ENCODE measurements around the gene SCFD2. TPM values are rescaled to one million over a fixed set of nuclear protein-coding genes. Genes with fewer than 3 reads are reported as not detected.

The SCFD2 gene
- total and polyA plus RNA-seq, 2 of the 8 experiments (the other 6 are each of a cell fraction or from before 2014, with no cell fraction given), result 6.2 to 10.2 TPM

GRCh38 chr4:53059871-53060270 lies 306.0 kb downstream of the SCFD2 start (continued):
- TF ChIP-seq, protein P1, sequence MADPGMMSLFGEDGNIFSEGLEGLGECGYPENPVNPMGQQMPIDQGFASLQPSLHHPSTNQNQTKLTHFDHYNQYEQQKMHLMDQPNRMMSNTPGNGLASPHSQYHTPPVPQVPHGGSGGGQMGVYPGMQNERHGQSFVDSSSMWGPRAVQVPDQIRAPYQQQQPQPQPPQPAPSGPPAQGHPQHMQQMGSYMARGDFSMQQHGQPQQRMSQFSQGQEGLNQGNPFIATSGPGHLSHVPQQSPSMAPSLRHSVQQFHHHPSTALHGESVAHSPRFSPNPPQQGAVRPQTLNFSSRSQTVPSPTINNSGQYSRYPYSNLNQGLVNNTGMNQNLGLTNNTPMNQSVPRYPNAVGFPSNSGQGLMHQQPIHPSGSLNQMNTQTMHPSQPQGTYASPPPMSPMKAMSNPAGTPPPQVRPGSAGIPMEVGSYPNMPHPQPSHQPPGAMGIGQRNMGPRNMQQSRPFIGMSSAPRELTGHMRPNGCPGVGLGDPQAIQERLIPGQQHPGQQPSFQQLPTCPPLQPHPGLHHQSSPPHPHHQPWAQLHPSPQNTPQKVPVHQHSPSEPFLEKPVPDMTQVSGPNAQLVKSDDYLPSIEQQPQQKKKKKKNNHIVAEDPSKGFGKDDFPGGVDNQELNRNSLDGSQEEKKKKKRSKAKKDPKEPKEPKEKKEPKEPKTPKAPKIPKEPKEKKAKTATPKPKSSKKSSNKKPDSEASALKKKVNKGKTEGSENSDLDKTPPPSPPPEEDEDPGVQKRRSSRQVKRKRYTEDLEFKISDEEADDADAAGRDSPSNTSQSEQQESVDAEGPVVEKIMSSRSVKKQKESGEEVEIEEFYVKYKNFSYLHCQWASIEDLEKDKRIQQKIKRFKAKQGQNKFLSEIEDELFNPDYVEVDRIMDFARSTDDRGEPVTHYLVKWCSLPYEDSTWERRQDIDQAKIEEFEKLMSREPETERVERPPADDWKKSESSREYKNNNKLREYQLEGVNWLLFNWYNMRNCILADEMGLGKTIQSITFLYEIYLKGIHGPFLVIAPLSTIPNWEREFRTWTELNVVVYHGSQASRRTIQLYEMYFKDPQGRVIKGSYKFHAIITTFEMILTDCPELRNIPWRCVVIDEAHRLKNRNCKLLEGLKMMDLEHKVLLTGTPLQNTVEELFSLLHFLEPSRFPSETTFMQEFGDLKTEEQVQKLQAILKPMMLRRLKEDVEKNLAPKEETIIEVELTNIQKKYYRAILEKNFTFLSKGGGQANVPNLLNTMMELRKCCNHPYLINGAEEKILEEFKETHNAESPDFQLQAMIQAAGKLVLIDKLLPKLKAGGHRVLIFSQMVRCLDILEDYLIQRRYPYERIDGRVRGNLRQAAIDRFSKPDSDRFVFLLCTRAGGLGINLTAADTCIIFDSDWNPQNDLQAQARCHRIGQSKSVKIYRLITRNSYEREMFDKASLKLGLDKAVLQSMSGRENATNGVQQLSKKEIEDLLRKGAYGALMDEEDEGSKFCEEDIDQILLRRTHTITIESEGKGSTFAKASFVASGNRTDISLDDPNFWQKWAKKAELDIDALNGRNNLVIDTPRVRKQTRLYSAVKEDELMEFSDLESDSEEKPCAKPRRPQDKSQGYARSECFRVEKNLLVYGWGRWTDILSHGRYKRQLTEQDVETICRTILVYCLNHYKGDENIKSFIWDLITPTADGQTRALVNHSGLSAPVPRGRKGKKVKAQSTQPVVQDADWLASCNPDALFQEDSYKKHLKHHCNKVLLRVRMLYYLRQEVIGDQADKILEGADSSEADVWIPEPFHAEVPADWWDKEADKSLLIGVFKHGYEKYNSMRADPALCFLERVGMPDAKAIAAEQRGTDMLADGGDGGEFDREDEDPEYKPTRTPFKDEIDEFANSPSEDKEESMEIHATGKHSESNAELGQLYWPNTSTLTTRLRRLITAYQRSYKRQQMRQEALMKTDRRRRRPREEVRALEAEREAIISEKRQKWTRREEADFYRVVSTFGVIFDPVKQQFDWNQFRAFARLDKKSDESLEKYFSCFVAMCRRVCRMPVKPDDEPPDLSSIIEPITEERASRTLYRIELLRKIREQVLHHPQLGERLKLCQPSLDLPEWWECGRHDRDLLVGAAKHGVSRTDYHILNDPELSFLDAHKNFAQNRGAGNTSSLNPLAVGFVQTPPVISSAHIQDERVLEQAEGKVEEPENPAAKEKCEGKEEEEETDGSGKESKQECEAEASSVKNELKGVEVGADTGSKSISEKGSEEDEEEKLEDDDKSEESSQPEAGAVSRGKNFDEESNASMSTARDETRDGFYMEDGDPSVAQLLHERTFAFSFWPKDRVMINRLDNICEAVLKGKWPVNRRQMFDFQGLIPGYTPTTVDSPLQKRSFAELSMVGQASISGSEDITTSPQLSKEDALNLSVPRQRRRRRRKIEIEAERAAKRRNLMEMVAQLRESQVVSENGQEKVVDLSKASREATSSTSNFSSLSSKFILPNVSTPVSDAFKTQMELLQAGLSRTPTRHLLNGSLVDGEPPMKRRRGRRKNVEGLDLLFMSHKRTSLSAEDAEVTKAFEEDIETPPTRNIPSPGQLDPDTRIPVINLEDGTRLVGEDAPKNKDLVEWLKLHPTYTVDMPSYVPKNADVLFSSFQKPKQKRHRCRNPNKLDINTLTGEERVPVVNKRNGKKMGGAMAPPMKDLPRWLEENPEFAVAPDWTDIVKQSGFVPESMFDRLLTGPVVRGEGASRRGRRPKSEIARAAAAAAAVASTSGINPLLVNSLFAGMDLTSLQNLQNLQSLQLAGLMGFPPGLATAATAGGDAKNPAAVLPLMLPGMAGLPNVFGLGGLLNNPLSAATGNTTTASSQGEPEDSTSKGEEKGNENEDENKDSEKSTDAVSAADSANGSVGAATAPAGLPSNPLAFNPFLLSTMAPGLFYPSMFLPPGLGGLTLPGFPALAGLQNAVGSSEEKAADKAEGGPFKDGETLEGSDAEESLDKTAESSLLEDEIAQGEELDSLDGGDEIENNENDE (IDR thresholded peaks at IDR 0.05; ENCODE audit: insufficient replicate concordance, low read length), result no peak
- TF ChIP-seq GTF2F1 (IDR thresholded peaks at IDR 0.05; ENCODE audit: borderline replicate concordance, low read depth, low read length) (no peak), KDM4A (IDR thresholded peaks at IDR 0.05; ENCODE audit: low read depth, low read length, severe bottlenecking) (no peak), CBX8 (IDR thresholded peaks at IDR 0.05; ENCODE audit: borderline replicate concordance, low read depth, low read length) (no peak), SIN3A (conservative IDR thresholded peaks at IDR 0.05 in 1 of 2, IDR thresholded peaks at IDR 0.05 in 1 of 2; ENCODE audit: low read depth in 1 of 2, low read length in 2 of 2) (no peak), MAFK (IDR thresholded peaks at IDR 0.05; ENCODE audit: low read depth, low read length) (no peak)

All from H1 (cell line).